ENCODE measurements around the gene ARGLU1.

The ARGLU1 gene

GRCh38 chr13:106514928-106515634 is 52.9 kb downstream of the ARGLU1 start:
- TF ChIP-seq ZFX (IDR thresholded peaks at IDR 0.05; ENCODE audit: borderline replicate concordance): no peak
- no peak for TF ChIP-seq CTCF (IDR thresholded peaks at IDR 0.05)
- H3K27ac ChIP-seq: no peak overlapping the region

- no peak overlapping the region for H3K27ac ChIP-seq
- TF ChIP-seq ZFX (IDR thresholded peaks at IDR 0.05; ENCODE audit: borderline replicate concordance) (no peak), CTCF (IDR thresholded peaks at IDR 0.05) (no peak)
Observed at GRCh38 chr13:106513025-106513983, 54.6 kb downstream of the ARGLU1 start.

- no peak overlapping the region for H3K27ac ChIP-seq
- TF ChIP-seq ZFX (IDR thresholded peaks at IDR 0.05; ENCODE audit: borderline replicate concordance): no peak
- TF ChIP-seq CTCF (IDR thresholded peaks at IDR 0.05): no peak
Observed at GRCh38 chr13:106507560-106508274, 60.2 kb downstream of the ARGLU1 start.

- TF ChIP-seq CTCF (IDR thresholded peaks at IDR 0.05): no peak
- TF ChIP-seq ZFX (IDR thresholded peaks at IDR 0.05; ENCODE audit: borderline replicate concordance): no peak
- no peak overlapping the region for H3K27ac ChIP-seq
Observed at GRCh38 chr13:106506286-106506685, 61.7 kb downstream of the ARGLU1 start.

GRCh38 chr13:106505732-106506131 is 62.2 kb downstream of the ARGLU1 start:
- no peak overlapping the region for H3K27ac ChIP-seq
- TF ChIP-seq ZFX (IDR thresholded peaks at IDR 0.05; ENCODE audit: borderline replicate concordance) (no peak), CTCF (IDR thresholded peaks at IDR 0.05) (no peak)

- no peak for TF ChIP-seq CTCF (IDR thresholded peaks at IDR 0.05)
Observed at GRCh38 chr13:106505295-106505694, 62.6 kb downstream of the ARGLU1 start.

More at GRCh38 chr13:106505295-106505694, 62.6 kb downstream of the ARGLU1 start:
- no peak overlapping the region for H3K27ac ChIP-seq

Data from 22Rv1 (cell line).